ENCODE data around the gene SRP14.
"Not testable (repeated sequence)": the region's sequence is repeated elsewhere in the genome, so short reads cannot be mapped to it uniquely, and the experiment has no call there.

SRP14 gene

GRCh38 chr15:40048926-40049475, 10.0 kb upstream of the SRP14 start:
- DNase-seq: no peak

GRCh38 chr15:40048211-40048792, 9.3 kb upstream of the SRP14 start:
- DNase-seq: no peak

- no peak for DNase-seq
Observed at GRCh38 chr15:40047415-40048210, 8.6 kb upstream of the SRP14 start.

GRCh38 chr15:40046721-40047414, 7.9 kb upstream of the SRP14 start:
- DNase-seq: peak; percentile 49

- DNase-seq: no peak
Observed at GRCh38 chr15:40045572-40046217, 6.7 kb upstream of the SRP14 start.

- DNase-seq: peak; percentile 62
Observed at GRCh38 chr15:40044717-40045571, 6.0 kb upstream of the SRP14 start.

GRCh38 chr15:40043927-40044716, 5.1 kb upstream of the SRP14 start:
- no peak for DNase-seq

GRCh38 chr15:40042791-40043320, 3.9 kb upstream of the SRP14 start:
- DNase-seq: no peak

GRCh38 chr15:40040770-40041169, 1.8 kb upstream of the SRP14 start:
- no peak for DNase-seq

- DNase-seq: no peak
Observed at GRCh38 chr15:40040293-40040635, 1.3 kb upstream of the SRP14 start.

GRCh38 chr15:40038275-40038637, 725 bp downstream of the SRP14 start:
- no peak for DNase-seq

GRCh38 chr15:40037721-40038120, 1.3 kb downstream of the SRP14 start:
- no peak for DNase-seq

- DNase-seq: not testable (repeated sequence)
Observed at GRCh38 chr15:40035182-40035581, 3.8 kb downstream of the SRP14 start.

GRCh38 chr15:40034186-40034946, 4.6 kb downstream of the SRP14 start:
- no peak for DNase-seq

- DNase-seq: no peak
Observed at GRCh38 chr15:40032125-40032839, 6.7 kb downstream of the SRP14 start.

GRCh38 chr15:40031300-40031699, 7.7 kb downstream of the SRP14 start:
- DNase-seq: no peak

- DNase-seq: no peak
Observed at GRCh38 chr15:40029979-40030893, 8.7 kb downstream of the SRP14 start.

GRCh38 chr15:40028853-40029252, 10.1 kb downstream of the SRP14 start:
- DNase-seq: no peak

GRCh38 chr15:40028193-40028592, 10.8 kb downstream of the SRP14 start:
- DNase-seq: no peak

Measured in T1000 (cell line).